ENCODE results near the gene PLA2G12B. TPM values are rescaled to one million over a fixed set of nuclear protein-coding genes. Genes with fewer than 3 reads are reported as not detected.
"Not testable (repeated sequence)": the region's sequence is repeated elsewhere in the genome, so short reads cannot be mapped to it uniquely, and the experiment has no call there.

PLA2G12B gene
- total RNA-seq, 1 donor from 2014 or later: not detected

GRCh38 chr10:72930276-72930675 lies 24.3 kb downstream of the PLA2G12B start:
- no peaks in the 10 kb centered on the region for H3K27me3 ChIP-seq
- DNase-seq (ENCODE audit: low spot score in 2 of 2): no peak
- no peaks in the 10 kb centered on the region for H3K4me1 ChIP-seq
- H3K36me3 ChIP-seq: no peaks in the 10 kb centered on the region
- H3K27ac ChIP-seq: no peak overlapping the region
- no peak overlapping the region for H3K4me3 ChIP-seq
- H3K9me3 ChIP-seq: no peaks in the 10 kb centered on the region
- intact Hi-C loops (cut with DNase I): no loop called here
- TF ChIP-seq CTCF (IDR thresholded peaks at IDR 0.05): no peak

- no peak overlapping the region for H3K27ac ChIP-seq
- intact Hi-C loops (cut with DNase I): no loop called here
- H3K36me3 ChIP-seq: no peaks in the 10 kb centered on the region
- DNase-seq (ENCODE audit: low spot score in 2 of 2): no peak
- no peaks in the 10 kb centered on the region for H3K4me1 ChIP-seq
- TF ChIP-seq CTCF (IDR thresholded peaks at IDR 0.05): no peak
- no peaks in the 10 kb centered on the region for H3K27me3 ChIP-seq
- no peak overlapping the region for H3K4me3 ChIP-seq
- H3K9me3 ChIP-seq: no peaks in the 10 kb centered on the region
These were observed 25.8 kb downstream of the PLA2G12B start for GRCh38 chr10:72928798-72929197.

- no peaks in the 10 kb centered on the region for H3K4me1 ChIP-seq
- DNase-seq (ENCODE audit: low spot score in 2 of 2): no peak
- H3K9me3 ChIP-seq: no peaks in the 10 kb centered on the region
- no peak overlapping the region for H3K4me3 ChIP-seq
- intact Hi-C loops (cut with DNase I): no loop called here
- H3K36me3 ChIP-seq: no peaks in the 10 kb centered on the region
- no peaks in the 10 kb centered on the region for H3K27me3 ChIP-seq
- no peak for TF ChIP-seq CTCF (IDR thresholded peaks at IDR 0.05)
- no peak overlapping the region for H3K27ac ChIP-seq
These were observed 27.1 kb downstream of the PLA2G12B start for GRCh38 chr10:72927485-72927884.

GRCh38 chr10:72925951-72926465 lies 28.6 kb downstream of the PLA2G12B start:
- no peak for TF ChIP-seq CTCF (IDR thresholded peaks at IDR 0.05)
- no peaks in the 10 kb centered on the region for H3K27me3 ChIP-seq
- DNase-seq (ENCODE audit: low spot score in 2 of 2): no peak

GRCh38 chr10:72924351-72924750 lies 30.3 kb downstream of the PLA2G12B start:
- intact Hi-C loops (cut with DNase I): no loop called here
- Histone ChIP-seq H3K27me3 (no peaks in the 10 kb centered on the region), H3K4me1 (no peaks in the 10 kb centered on the region), H3K36me3 (no peaks in the 10 kb centered on the region), H3K4me3 (no peak overlapping the region), H3K9me3 (no peaks in the 10 kb centered on the region), H3K27ac (no peak overlapping the region)
- DNase-seq (ENCODE audit: low spot score in 2 of 2): no peak
- TF ChIP-seq CTCF (IDR thresholded peaks at IDR 0.05): no peak

More at GRCh38 chr10:72925951-72926465, 28.6 kb downstream of the PLA2G12B start:
- Histone ChIP-seq H3K9me3 (no peaks in the 10 kb centered on the region), H3K27ac (no peak overlapping the region), H3K4me3 (no peak overlapping the region), H3K36me3 (no peaks in the 10 kb centered on the region), H3K4me1 (no peaks in the 10 kb centered on the region)
- intact Hi-C loops (cut with DNase I): no loop called here

GRCh38 chr10:72921147-72921683 lies 33.4 kb downstream of the PLA2G12B start:
- H3K4me3 ChIP-seq; H3K27ac ChIP-seq; H3K4me1 ChIP-seq; DNase-seq (ENCODE audit: low spot score in 2 of 2); H3K36me3 ChIP-seq; H3K27me3 ChIP-seq; intact Hi-C loops (cut with DNase I); H3K9me3 ChIP-seq: not testable (repeated sequence)

Data from ascending aorta (tissue), 2 donors.